ENCODE data around the gene RAB3IL1.

Gene RAB3IL1

GRCh38 chr11:61863548-61864081 lies 53.8 kb downstream of the RAB3IL1 start:
- no peaks in the 10 kb centered on the region for H3K27me3 ChIP-seq (ENCODE audit: low read length)
- H3K36me3 ChIP-seq (ENCODE audit: low read length): no peaks in the 10 kb centered on the region
- no peak overlapping the region for H3K4me2 ChIP-seq (ENCODE audit: low read depth, low read length, poor library complexity, severe bottlenecking)
- H3K27ac ChIP-seq (ENCODE audit: low read depth, low read length): no peak overlapping the region
- no peaks in the 10 kb centered on the region for H3K79me2 ChIP-seq (ENCODE audit: insufficient read depth, low read length)
- no peaks in the 10 kb centered on the region for H3K9me2 ChIP-seq (replicated peaks; ENCODE audit: insufficient read depth, low read length)
- no peaks in the 10 kb centered on the region for H3F3A ChIP-seq (ENCODE audit: insufficient read depth)
- TF ChIP-seq EZH2phosphoT487 (conservative IDR thresholded peaks at IDR 0.05; ENCODE audit: low read length): no peak
- TF ChIP-seq CTCF (IDR thresholded peaks at IDR 0.05; ENCODE audit: insufficient read depth, low read length, poor library complexity, severe bottlenecking): no peak
- no peaks in the 10 kb centered on the region for H4K20me1 ChIP-seq (ENCODE audit: low read depth, low read length)
- no peak overlapping the region for H3K9ac ChIP-seq (ENCODE audit: low read length)
- H2AFZ ChIP-seq (ENCODE audit: low read depth, low read length, severe bottlenecking): no peak overlapping the region
- H3K9me3 ChIP-seq (ENCODE audit: insufficient read depth, low read length): no peaks in the 10 kb centered on the region
- no peak overlapping the region for H3K4me3 ChIP-seq (ENCODE audit: insufficient read depth, low read length, poor library complexity, severe bottlenecking)

GRCh38 chr11:61862714-61863547 lies 54.4 kb downstream of the RAB3IL1 start:
- Histone ChIP-seq H3K9me2 (replicated peaks; ENCODE audit: insufficient read depth, low read length) (no peaks in the 10 kb centered on the region), H3K9me3 (ENCODE audit: insufficient read depth, low read length) (no peaks in the 10 kb centered on the region), H3F3A (ENCODE audit: insufficient read depth) (no peaks in the 10 kb centered on the region), H3K9ac (ENCODE audit: low read length) (no peak overlapping the region), H3K4me2 (ENCODE audit: low read depth, low read length, poor library complexity, severe bottlenecking) (no peak overlapping the region), H2AFZ (ENCODE audit: low read depth, low read length, severe bottlenecking) (no peak overlapping the region), H3K36me3 (ENCODE audit: low read length) (no peaks in the 10 kb centered on the region), H3K27ac (ENCODE audit: low read depth, low read length) (no peak overlapping the region), H3K79me2 (ENCODE audit: insufficient read depth, low read length) (no peaks in the 10 kb centered on the region), H3K27me3 (ENCODE audit: low read length) (no peaks in the 10 kb centered on the region), H3K4me3 (ENCODE audit: insufficient read depth, low read length, poor library complexity, severe bottlenecking) (no peak overlapping the region), H4K20me1 (ENCODE audit: low read depth, low read length) (no peaks in the 10 kb centered on the region)
- TF ChIP-seq EZH2phosphoT487 (conservative IDR thresholded peaks at IDR 0.05; ENCODE audit: low read length): no peak
- no peak for TF ChIP-seq CTCF (IDR thresholded peaks at IDR 0.05; ENCODE audit: insufficient read depth, low read length, poor library complexity, severe bottlenecking)

GRCh38 chr11:61861634-61862033 lies 55.7 kb downstream of the RAB3IL1 start:
- Histone ChIP-seq H3K27ac (ENCODE audit: low read depth, low read length) (no peak overlapping the region), H3K9me3 (ENCODE audit: insufficient read depth, low read length) (no peaks in the 10 kb centered on the region), H3K4me3 (ENCODE audit: insufficient read depth, low read length, poor library complexity, severe bottlenecking) (no peak overlapping the region), H3K9ac (ENCODE audit: low read length) (no peak overlapping the region), H3K36me3 (ENCODE audit: low read length) (no peaks in the 10 kb centered on the region), H3K9me2 (replicated peaks; ENCODE audit: insufficient read depth, low read length) (no peaks in the 10 kb centered on the region), H3K4me2 (ENCODE audit: low read depth, low read length, poor library complexity, severe bottlenecking) (no peak overlapping the region), H3F3A (ENCODE audit: insufficient read depth) (no peaks in the 10 kb centered on the region), H4K20me1 (ENCODE audit: low read depth, low read length) (no peaks in the 10 kb centered on the region), H2AFZ (ENCODE audit: low read depth, low read length, severe bottlenecking) (no peak overlapping the region), H3K79me2 (ENCODE audit: insufficient read depth, low read length) (no peaks in the 10 kb centered on the region), H3K27me3 (ENCODE audit: low read length) (no peaks in the 10 kb centered on the region)
- TF ChIP-seq CTCF (IDR thresholded peaks at IDR 0.05; ENCODE audit: insufficient read depth, low read length, poor library complexity, severe bottlenecking) (no peak), EZH2phosphoT487 (conservative IDR thresholded peaks at IDR 0.05; ENCODE audit: low read length) (no peak)

All from SU-DHL-6 (cell line).